GM19455 (cell line): ENCODE data around the gene CRACR2B.
A peak's percentile ranks its signal among the peaks of the same experiment; 100 is the strongest.

Experiments
- ATAC-seq: cut with Tn5 transposase; IDR thresholded peaks from one replicate; pipeline ENCODE4 v1.9.1; 2021; ENCODE audit not compliant: unreplicated experiment

The CRACR2B gene

GRCh38 chr11:837189-837989 lies 9.7 kb downstream of the CRACR2B start:
- no peak for ATAC-seq

GRCh38 chr11:837990-838307 lies 10.2 kb downstream of the CRACR2B start:
- ATAC-seq: no peak

- ATAC-seq: no peak
Observed at GRCh38 chr11:838441-839279, 10.9 kb downstream of the CRACR2B start.

GRCh38 chr11:839280-839623 lies 11.5 kb downstream of the CRACR2B start:
- ATAC-seq: no peak

- ATAC-seq: no peak
Observed at GRCh38 chr11:839875-840617, 12.3 kb downstream of the CRACR2B start.

GRCh38 chr11:841981-842369 lies 14.3 kb downstream of the CRACR2B start:
- peak; percentile 41 for ATAC-seq

- peak; percentile 63 for ATAC-seq
Observed at GRCh38 chr11:842370-843002, 14.8 kb downstream of the CRACR2B start, which contains the start of the genes POLR2L and TSPAN4. TSS of gene POLR2L (minus strand) at chr11:842529. CDS start at chr11:842508, 21 bp downstream. TSS of gene TSPAN4 (plus strand) at chr11:842852. CDS start at chr11:850305, 7,453 bp downstream.

- ATAC-seq: no peak
Observed at GRCh38 chr11:843086-843734, 15.5 kb downstream of the CRACR2B start.

- ATAC-seq: no peak
Observed at GRCh38 chr11:843818-844692, 16.3 kb downstream of the CRACR2B start.

- no peak for ATAC-seq
Observed at GRCh38 chr11:844693-845644, 17.2 kb downstream of the CRACR2B start.

GRCh38 chr11:845872-846495 lies 18.3 kb downstream of the CRACR2B start:
- ATAC-seq: no peak

- no peak for ATAC-seq
Observed at GRCh38 chr11:846496-847098, 18.9 kb downstream of the CRACR2B start.

GRCh38 chr11:847876-848275 lies 20.2 kb downstream of the CRACR2B start:
- no peak for ATAC-seq

GRCh38 chr11:848380-848931 lies 20.7 kb downstream of the CRACR2B start:
- no peak for ATAC-seq

GRCh38 chr11:849104-849824 lies 21.5 kb downstream of the CRACR2B start:
- no peak for ATAC-seq

GRCh38 chr11:849951-850774 lies 22.4 kb downstream of the CRACR2B start:
- no peak for ATAC-seq
